Panc1 (cell line): ENCODE data around the gene TRABD2B. TPM values are rescaled to one million over a fixed set of nuclear protein-coding genes. Genes with fewer than 3 reads are reported as not detected.

Experiments
- ATAC-seq: fragments of 200-7000 bp; cut with Tn5 transposase; 2 replicates; pipeline ENCODE4 v1.9.1; 2020; ENCODE audit warnings: mild to moderate bottlenecking, moderate library complexity
- BruUV-seq: library from RNA; stranded (reverse); fragments of 400-500 nt; replicated peaks from 2 replicates; lab custom pipeline; 2021; lab: Mats Ljungman, UMichigan
- CTCF ChIA-PET: fragments of 300-600 bp; sonication (Branson Sonifier 250); formaldehyde crosslinking; loops from one replicate; lab custom pipeline; 2022; ENCODE audit warnings: antibody characterized with exemption; lab: Charles Lee
- POLR2A ChIA-PET: fragments of 300-600 bp; sonication (Branson Sonifier 250); formaldehyde crosslinking; loops from one replicate; lab custom pipeline; 2022; ENCODE audit warnings: antibody characterized with exemption; lab: Charles Lee
- DNase-seq: peaks from one replicate; pipeline ENCODE4 v3.0.0-alpha.2; 2010; ENCODE audit warnings: low read depth, low spot score
- H3K27ac ChIP-seq: 2 replicates; pipeline ENCODE4 v1.5.1; 2011; ENCODE audit warnings: mild to moderate bottlenecking, low read length, inconsistent platforms
- H3K27me3 ChIP-seq: fragments of 200-500 bp; sonication (Bioruptor generic); 2 replicates; pipeline ENCODE4 v1.6.0; 2014; ENCODE audit warnings: low read length, inconsistent platforms; ENCODE audit not compliant: control insufficient read depth, insufficient read depth
- H3K36me3 ChIP-seq: fragments of 200-500 bp; sonication (Bioruptor generic); 2 replicates; pipeline ENCODE4 v1.5.1; 2014; ENCODE audit warnings: inconsistent platforms, mild to moderate bottlenecking, low read length, moderate library complexity; ENCODE audit not compliant: control insufficient read depth, insufficient read depth
- H3K4me1 ChIP-seq: 2 replicates; pipeline ENCODE4 v1.5.1; 2011; ENCODE audit warnings: inconsistent platforms, mild to moderate bottlenecking, low read length, moderate library complexity; ENCODE audit not compliant: control insufficient read depth, insufficient read depth
- H3K4me3 ChIP-seq, 2 experiments: 2 replicates each; pipeline ENCODE4 v1.5.1; 2011 to 2012; ENCODE audit warnings: low read depth in 2 of 2, low read length in 2 of 2, mild to moderate bottlenecking in 2 of 2, inconsistent platforms in 1 of 2, moderate library complexity in 1 of 2
- H3K9me3 ChIP-seq: fragments of 200-500 bp; sonication (Bioruptor generic); 2 replicates; pipeline ENCODE4 v1.5.1; 2014; ENCODE audit warnings: low read depth, mild to moderate bottlenecking, inconsistent platforms, low read length, moderate library complexity; ENCODE audit not compliant: control insufficient read depth, insufficient read depth
- CTCF ChIP-seq: fragments of 450-650 bp; IDR thresholded peaks from 2 replicates; pipeline ENCODE4 v1.5.1; 2017; ENCODE audit warnings: mild to moderate bottlenecking
- POLR2AphosphoS5 ChIP-seq: IDR thresholded peaks from 2 replicates; pipeline ENCODE4 v1.6.1; 2012; ENCODE audit warnings: mild to moderate bottlenecking, low read depth, low read length, moderate library complexity
- SIN3A ChIP-seq: IDR thresholded peaks from 2 replicates; pipeline ENCODE4 v1.6.1; 2012; ENCODE audit warnings: low read depth, mild to moderate bottlenecking, low read length, moderate library complexity, borderline replicate concordance; ENCODE audit not compliant: insufficient read depth
- TCF7L2 ChIP-seq: IDR thresholded peaks from 2 replicates; pipeline ENCODE4 v1.6.1; 2011; ENCODE audit warnings: mild to moderate bottlenecking, low read depth, low read length, inconsistent platforms
- in situ Hi-C: cut with HindIII; loops from 2 replicates; pipeline ENCODE4 v1.10.0; 2016; ENCODE audit warnings: low sequenced_read_pairs, low pct_unique_long_range_greater_than_20kb
- intact Hi-C: fragments of 100-400 bp; cut with micrococcal nuclease; formaldehyde crosslinking; loops from one replicate; pipeline ENCODE4 v1.10.0; 2022; ENCODE audit not compliant: unreplicated experiment
- total RNA-seq: library from RNA; stranded (reverse); gene quantifications from one replicate; pipeline ENCODE4 v1.2.1, GENCODE V29; 2021; ENCODE audit not compliant: unreplicated experiment
- TF ChIP-seq, protein P1 (sequence below), 2 experiments: IDR thresholded peaks; 2 replicates each; pipeline ENCODE4 v1.6.1; 2011 to 2012; ENCODE audit warnings: low read depth in 2 of 2, control low read depth in 1 of 2, low read length in 1 of 2, mild to moderate bottlenecking in 1 of 2, moderate library complexity in 1 of 2; ENCODE audit not compliant: insufficient read depth in 1 of 2

TRABD2B gene
- total RNA-seq, 1 experiment from 2014 or later: not detected

DNA sequence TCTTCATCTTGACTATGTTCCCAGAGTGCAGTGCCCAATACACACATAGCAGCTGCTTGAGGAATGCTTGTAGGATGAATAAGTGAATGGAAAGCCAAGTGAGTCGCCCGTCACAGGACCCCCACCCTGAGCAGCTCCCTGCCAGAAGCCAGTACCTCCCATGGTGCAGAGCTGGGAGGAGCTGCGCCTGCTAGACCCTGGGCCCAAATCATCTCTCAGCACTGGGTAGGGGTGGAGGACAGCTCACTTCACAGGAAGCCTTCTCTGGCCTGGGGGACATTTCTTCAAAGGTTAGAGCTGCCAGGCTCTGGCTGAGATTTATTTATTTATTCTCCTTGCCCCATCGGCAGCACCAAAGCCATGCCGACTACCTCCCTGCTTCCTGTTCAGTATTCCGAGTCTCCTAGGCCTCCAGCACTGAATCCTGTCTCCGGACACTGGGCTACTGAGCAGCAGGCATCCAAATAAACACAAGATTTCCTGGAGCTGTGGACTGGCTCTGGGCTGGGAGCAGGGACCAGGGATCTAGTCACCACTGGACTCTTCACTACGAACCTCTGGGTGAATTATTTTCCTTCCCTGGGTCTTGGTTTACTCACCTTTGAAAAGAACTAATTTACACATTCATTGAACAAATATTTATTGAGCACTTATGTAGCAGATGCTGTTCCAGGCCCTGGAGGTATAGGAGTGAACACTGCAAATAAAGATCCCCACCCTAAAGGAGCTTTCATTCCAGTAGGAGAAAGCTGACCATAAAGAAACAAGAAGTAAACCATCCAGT is 187.7 kb downstream of the TRABD2B start:
- no peak for DNase-seq
- Histone ChIP-seq H3K4me3 (no peak overlapping the region), H3K4me1 (no peaks in the 10 kb centered on the region), H3K9me3 (no peaks in the 10 kb centered on the region), H3K27me3 (no peaks in the 10 kb centered on the region), H3K36me3 (no peaks in the 10 kb centered on the region), H3K27ac (no peak overlapping the region)
- intact Hi-C loops: no loop called here
- no peak for ATAC-seq
- CTCF ChIA-PET: no interaction called here
- POLR2A ChIA-PET: no interaction called here
- TF ChIP-seq TCF7L2 (no peak), CTCF (no peak), POLR2AphosphoS5 (no peak), SIN3A (no peak)
- TF ChIP-seq, protein P1, sequence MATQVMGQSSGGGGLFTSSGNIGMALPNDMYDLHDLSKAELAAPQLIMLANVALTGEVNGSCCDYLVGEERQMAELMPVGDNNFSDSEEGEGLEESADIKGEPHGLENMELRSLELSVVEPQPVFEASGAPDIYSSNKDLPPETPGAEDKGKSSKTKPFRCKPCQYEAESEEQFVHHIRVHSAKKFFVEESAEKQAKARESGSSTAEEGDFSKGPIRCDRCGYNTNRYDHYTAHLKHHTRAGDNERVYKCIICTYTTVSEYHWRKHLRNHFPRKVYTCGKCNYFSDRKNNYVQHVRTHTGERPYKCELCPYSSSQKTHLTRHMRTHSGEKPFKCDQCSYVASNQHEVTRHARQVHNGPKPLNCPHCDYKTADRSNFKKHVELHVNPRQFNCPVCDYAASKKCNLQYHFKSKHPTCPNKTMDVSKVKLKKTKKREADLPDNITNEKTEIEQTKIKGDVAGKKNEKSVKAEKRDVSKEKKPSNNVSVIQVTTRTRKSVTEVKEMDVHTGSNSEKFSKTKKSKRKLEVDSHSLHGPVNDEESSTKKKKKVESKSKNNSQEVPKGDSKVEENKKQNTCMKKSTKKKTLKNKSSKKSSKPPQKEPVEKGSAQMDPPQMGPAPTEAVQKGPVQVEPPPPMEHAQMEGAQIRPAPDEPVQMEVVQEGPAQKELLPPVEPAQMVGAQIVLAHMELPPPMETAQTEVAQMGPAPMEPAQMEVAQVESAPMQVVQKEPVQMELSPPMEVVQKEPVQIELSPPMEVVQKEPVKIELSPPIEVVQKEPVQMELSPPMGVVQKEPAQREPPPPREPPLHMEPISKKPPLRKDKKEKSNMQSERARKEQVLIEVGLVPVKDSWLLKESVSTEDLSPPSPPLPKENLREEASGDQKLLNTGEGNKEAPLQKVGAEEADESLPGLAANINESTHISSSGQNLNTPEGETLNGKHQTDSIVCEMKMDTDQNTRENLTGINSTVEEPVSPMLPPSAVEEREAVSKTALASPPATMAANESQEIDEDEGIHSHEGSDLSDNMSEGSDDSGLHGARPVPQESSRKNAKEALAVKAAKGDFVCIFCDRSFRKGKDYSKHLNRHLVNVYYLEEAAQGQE (IDR thresholded peaks at IDR 0.05; ENCODE audit: insufficient read depth in 1 of 2, low read depth in 2 of 2, low read length in 1 of 2): no peak
- in situ Hi-C loops: no loop called here
- no TSS peak for BruUV-seq

- BruUV-seq: no TSS peak
- ChIA-PET CTCF (no interaction called here), POLR2A (no interaction called here)
- no peaks in the 10 kb centered on the region for H3K27me3 ChIP-seq
- H3K9me3 ChIP-seq: no peaks in the 10 kb centered on the region
- H3K4me3 ChIP-seq: no peak overlapping the region
- DNase-seq (no peak), ATAC-seq (no peak)
- H3K27ac ChIP-seq: no peak overlapping the region
- intact Hi-C loops (no loop called here), in situ Hi-C loops (no loop called here)
- H3K36me3 ChIP-seq: no peaks in the 10 kb centered on the region
- H3K4me1 ChIP-seq: no peaks in the 10 kb centered on the region
- TF ChIP-seq POLR2AphosphoS5: no peak
- no peak for TF ChIP-seq CTCF
Measured at GRCh38 chr1:47808612-47809011, 188.6 kb downstream of the TRABD2B start.
